Activated CD4-positive, alpha-beta T cell treated with anti-CD3 and anti-CD28 coated beads, Interleukin-10, Interleukin-2, amounts not matched to agents 100 ng/mL and 50 ng/mL, durations not matched to agents 16 hours and 8 hours (primary cell): Measurements from ENCODE around the gene ORC4.
"Not testable (repeated sequence)": the region's sequence is repeated elsewhere in the genome, so short reads cannot be mapped to it uniquely, and the experiment has no call there.

Source experiments
- DNase-seq: peaks from one replicate; pipeline ENCODE4 v3.0.0-alpha.2; 2020

ORC4 gene

GRCh38 chr2:148013876-148014275 is 6.7 kb downstream of the ORC4 start:
- DNase-seq, result no peak

GRCh38 chr2:148008411-148008810 is 12.1 kb downstream of the ORC4 start:
- not testable (repeated sequence) for DNase-seq

- DNase-seq, result no peak
Measured at GRCh38 chr2:148007219-148007900, 13.2 kb downstream of the ORC4 start.

- no peak for DNase-seq
Measured at GRCh38 chr2:148006249-148007007, 14.1 kb downstream of the ORC4 start.

GRCh38 chr2:148002420-148002819 is 18.1 kb downstream of the ORC4 start:
- DNase-seq, result not testable (repeated sequence)

GRCh38 chr2:148000095-148000494 is 20.4 kb downstream of the ORC4 start:
- DNase-seq, result no peak

- no peak for DNase-seq
Measured at GRCh38 chr2:147999126-147999525, 21.4 kb downstream of the ORC4 start.

- DNase-seq, result no peak
Measured at GRCh38 chr2:147998203-147998602, 22.3 kb downstream of the ORC4 start.

GRCh38 chr2:147996828-147997227 is 23.7 kb downstream of the ORC4 start:
- DNase-seq, result no peak

GRCh38 chr2:147994965-147995364 is 25.6 kb downstream of the ORC4 start:
- DNase-seq, result not testable (repeated sequence)

- DNase-seq, result peak; percentile 36
Measured at GRCh38 chr2:147989809-147990403, 30.6 kb downstream of the ORC4 start.

GRCh38 chr2:147989102-147989501 is 31.4 kb downstream of the ORC4 start:
- DNase-seq, result no peak

- DNase-seq, result no peak
Measured at GRCh38 chr2:147980940-147981528, 39.5 kb downstream of the ORC4 start.

- DNase-seq, result no peak
Measured at GRCh38 chr2:147977679-147978078, 42.9 kb downstream of the ORC4 start.

- DNase-seq, result no peak
Measured at GRCh38 chr2:147976102-147976501, 44.4 kb downstream of the ORC4 start.

- no peak for DNase-seq
Measured at GRCh38 chr2:147968571-147968970, 52.0 kb downstream of the ORC4 start.

- DNase-seq, result no peak
Measured at GRCh38 chr2:147952118-147952517, 68.4 kb downstream of the ORC4 start.

- DNase-seq, result no peak
Measured at GRCh38 chr2:147945660-147946059, 74.9 kb downstream of the ORC4 start.

GRCh38 chr2:147939313-147939712 is 81.2 kb downstream of the ORC4 start:
- no peak for DNase-seq

- DNase-seq, result peak; percentile 23
Measured at GRCh38 chr2:147937744-147938349, 82.7 kb downstream of the ORC4 start.

- no peak for DNase-seq
Measured at GRCh38 chr2:147934881-147935620, 85.5 kb downstream of the ORC4 start.

- DNase-seq, result no peak
Measured at GRCh38 chr2:147933931-147934330, 86.6 kb downstream of the ORC4 start.
